ENCODE results near the gene SENP1.

SENP1 gene

DNA sequence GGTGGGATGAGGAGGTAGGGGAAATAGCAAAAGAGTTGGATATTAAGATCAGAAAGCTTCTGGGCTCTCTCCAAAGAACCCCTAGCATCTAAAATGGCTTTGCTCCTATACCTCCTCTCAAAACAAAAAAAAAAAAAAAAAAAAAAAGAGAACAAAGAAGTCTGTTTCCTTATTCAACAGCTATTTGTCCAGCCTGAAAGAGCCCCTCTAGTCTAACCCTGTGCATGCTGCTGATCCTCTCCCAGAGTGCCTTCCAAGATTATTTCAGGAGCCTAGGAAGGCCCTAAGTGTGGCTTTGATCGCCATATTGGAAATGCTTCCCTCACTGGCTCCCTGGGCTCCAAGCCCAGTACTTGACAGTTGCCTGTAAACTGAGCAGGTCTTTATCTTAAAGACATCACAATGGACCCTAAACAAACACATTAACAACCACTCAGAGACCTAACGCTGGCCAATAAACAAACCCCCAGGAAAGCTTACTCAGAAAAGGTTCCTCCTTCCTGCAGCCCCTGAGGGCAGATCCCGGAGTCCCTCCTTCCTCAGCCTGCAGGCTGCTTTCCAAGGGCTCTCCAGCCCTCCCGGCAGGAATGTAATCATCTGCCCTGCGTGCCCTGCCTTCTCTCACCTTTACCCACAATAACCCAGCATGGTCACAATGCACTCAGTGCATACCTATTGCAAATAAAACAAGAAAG lies 84.2 kb downstream of the SENP1 start:
- TF ChIP-seq CTCF (IDR thresholded peaks at IDR 0.05; ENCODE audit: control insufficient read depth, extremely low read depth, insufficient read depth): no peak
- DNase-seq (ENCODE audit: low read depth): peak; percentile 98
- no peak overlapping the region for H3K4me3 ChIP-seq (ENCODE audit: low read depth, low read length)

DNA sequence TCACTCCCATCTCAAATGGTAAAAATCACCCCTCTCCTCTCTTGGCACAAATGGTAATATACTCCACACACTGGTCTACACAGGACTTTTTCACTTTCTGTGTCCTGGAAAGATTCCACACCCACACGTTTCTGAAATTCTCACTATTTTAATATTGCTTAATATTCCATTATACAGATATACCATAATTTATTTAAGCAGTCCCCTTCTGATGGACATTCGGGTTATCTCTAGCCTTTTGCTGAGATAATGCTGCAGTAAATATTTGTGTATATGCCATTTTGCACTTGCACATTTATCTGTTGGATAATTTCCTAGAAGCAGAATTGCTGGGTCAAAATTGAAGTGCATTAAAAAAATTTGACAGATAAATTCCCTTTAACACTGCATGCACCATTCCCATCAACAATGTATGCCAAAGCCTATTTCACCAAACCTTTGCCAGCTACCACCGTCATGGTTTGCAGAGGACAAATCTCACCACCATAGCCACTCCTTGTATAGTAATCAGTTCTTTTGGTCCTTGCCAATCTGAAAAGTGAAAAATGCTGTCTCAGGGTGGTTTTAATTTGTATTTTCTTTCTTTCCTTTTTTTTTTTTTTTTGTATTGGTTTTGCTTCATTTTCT lies 86.1 kb downstream of the SENP1 start:
- no peak overlapping the region for H3K4me3 ChIP-seq (ENCODE audit: low read depth, low read length)
- TF ChIP-seq CTCF (IDR thresholded peaks at IDR 0.05; ENCODE audit: control insufficient read depth, extremely low read depth, insufficient read depth): no peak
- DNase-seq (ENCODE audit: low read depth): no peak

DNA sequence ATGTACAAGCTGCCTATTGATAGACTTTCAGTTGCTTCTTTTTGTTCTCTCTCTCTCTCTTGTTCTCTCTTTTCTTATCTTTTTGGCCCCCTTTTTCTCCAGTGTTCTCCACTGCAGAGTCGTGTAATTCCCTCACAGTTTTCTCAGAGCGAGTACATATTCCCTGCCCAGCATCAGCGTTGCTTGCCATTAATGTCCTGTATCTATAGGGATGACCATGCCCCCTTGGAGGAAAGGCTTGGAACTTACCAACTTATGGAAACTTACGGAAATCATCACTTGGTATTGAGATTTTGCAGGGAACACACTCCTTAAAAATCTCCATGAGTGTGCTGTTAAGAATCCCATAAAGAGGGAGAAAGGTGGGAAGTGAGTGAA lies 87.3 kb downstream of the SENP1 start:
- no peak overlapping the region for H3K4me3 ChIP-seq (ENCODE audit: low read depth, low read length)
- TF ChIP-seq CTCF (IDR thresholded peaks at IDR 0.05; ENCODE audit: control insufficient read depth, extremely low read depth, insufficient read depth): no peak
- no peak for DNase-seq (ENCODE audit: low read depth)

DNA sequence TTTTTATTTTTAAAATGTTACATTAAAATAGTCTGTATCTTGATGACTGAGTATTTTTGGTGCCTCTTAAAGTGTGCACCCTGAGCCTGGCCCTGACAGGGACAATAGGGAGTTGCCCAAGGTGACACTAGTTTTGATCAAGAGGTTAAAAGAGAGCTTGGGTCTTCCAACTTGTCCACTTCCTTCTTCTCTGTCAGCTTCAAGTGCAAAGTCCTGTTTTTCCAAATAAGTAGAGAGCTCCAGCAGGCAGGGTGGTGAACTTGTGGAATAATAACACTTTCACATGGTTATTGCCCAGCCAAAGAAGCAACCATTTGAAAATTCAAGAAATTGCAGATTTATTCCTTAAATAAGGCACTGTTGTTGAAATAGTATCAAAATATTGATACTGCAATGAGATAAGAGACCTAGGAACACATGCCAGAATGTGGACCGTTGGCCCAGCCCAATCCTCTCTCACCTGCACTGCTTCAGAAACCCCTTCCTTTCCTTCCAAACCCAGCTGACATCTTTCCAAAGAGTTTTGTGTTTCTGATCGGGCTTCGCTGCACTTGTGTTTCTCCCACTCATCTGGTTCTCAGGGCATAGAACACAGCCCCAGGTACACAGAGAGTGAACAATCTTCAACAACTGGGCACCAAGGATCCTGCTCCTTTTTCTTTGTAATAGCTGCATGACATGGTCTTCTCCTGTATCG lies 87.8 kb downstream of the SENP1 start:
- TF ChIP-seq CTCF (IDR thresholded peaks at IDR 0.05; ENCODE audit: control insufficient read depth, extremely low read depth, insufficient read depth): no peak
- DNase-seq (ENCODE audit: low read depth): no peak
- no peak overlapping the region for H3K4me3 ChIP-seq (ENCODE audit: low read depth, low read length)

- no peak overlapping the region for H3K4me3 ChIP-seq (ENCODE audit: low read depth, low read length)
- no peak for TF ChIP-seq CTCF (IDR thresholded peaks at IDR 0.05; ENCODE audit: control insufficient read depth, extremely low read depth, insufficient read depth)
- DNase-seq (ENCODE audit: low read depth): no peak
Observed at GRCh38 chr12:48017496-48017895, 88.4 kb downstream of the SENP1 start.

DNA sequence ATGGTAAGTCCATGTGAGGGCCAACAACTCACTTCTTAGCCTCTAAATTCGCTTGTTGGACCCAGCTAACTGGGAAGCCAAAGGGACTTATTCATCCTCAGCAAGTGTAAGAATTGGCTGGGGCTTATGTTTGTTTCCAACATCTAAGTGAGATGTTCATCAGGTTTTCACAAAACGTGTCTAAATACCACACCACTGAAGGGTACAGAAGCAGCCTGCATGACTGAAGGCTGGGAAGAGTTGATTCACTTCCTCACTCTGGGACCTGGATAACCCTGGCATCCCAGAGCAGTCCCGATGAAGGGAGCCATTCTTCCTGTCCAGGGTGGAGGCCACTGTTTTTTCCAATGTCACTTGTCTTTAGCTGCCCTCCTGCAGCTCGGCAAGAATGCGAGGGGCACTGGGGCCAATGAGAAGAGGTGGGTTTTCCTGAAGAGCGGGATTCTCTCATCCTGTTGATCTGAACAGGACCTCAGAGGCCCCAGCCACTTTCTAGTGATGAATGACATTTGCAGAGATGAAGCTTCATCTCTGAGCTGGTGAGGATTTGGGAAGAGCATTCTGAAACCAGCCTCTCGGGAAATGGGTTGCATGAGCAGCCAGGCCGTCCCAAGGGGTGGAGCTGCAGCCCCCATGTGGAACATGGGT lies 89.4 kb downstream of the SENP1 start:
- TF ChIP-seq CTCF (IDR thresholded peaks at IDR 0.05; ENCODE audit: control insufficient read depth, extremely low read depth, insufficient read depth): no peak
- H3K4me3 ChIP-seq (ENCODE audit: low read depth, low read length): no peak overlapping the region
- no peak for DNase-seq (ENCODE audit: low read depth)
